Activated CD4-positive, alpha-beta T cell treated with anti-CD3 and anti-CD28 coated beads for 36 hours (primary cell): ENCODE results near the gene MISP3. TPM values are rescaled to one million over a fixed set of nuclear protein-coding genes. Genes with fewer than 3 reads are reported as not detected.

Source experiments
- ATAC-seq: fragments of 200-7000 bp; cut with Tn5 transposase; one replicate; pipeline ENCODE4 v1.10.0; 2021; ENCODE audit warnings: mild to moderate bottlenecking, moderate library complexity
- CTCF ChIA-PET: fragments of 350-600 bp; sonication (Branson Sonifier 250); formaldehyde crosslinking; loops from one replicate; lab custom pipeline; 2021; ENCODE audit warnings: antibody characterized with exemption; lab: Charles Lee
- POLR2A ChIA-PET: fragments of 350-600 bp; sonication (Branson Sonifier 250); formaldehyde crosslinking; loops from one replicate; lab custom pipeline; 2021; ENCODE audit warnings: antibody characterized with exemption, inconsistent platforms; lab: Charles Lee
- DNase-seq: peaks from one replicate; pipeline ENCODE4 v3.0.0-alpha.2; 2020
- H3K27ac Mint-ChIP-seq: one replicate; pipeline ENCODE4 v1.8.0; 2021; ENCODE audit warnings: mixed read lengths
- H3K27me3 Mint-ChIP-seq: one replicate; pipeline ENCODE4 v1.8.0; 2021; ENCODE audit warnings: mixed read lengths
- H3K36me3 Mint-ChIP-seq: one replicate; pipeline ENCODE4 v1.8.0; 2021; ENCODE audit warnings: low read depth, mixed read lengths
- H3K4me1 Mint-ChIP-seq: one replicate; pipeline ENCODE4 v1.8.0; 2021; ENCODE audit warnings: mixed read lengths
- H3K4me3 Mint-ChIP-seq: one replicate; pipeline ENCODE4 v1.8.0; 2021; ENCODE audit warnings: mild to moderate bottlenecking, moderate library complexity, mixed read lengths
- H3K9me3 Mint-ChIP-seq: one replicate; pipeline ENCODE4 v1.8.0; 2021; ENCODE audit warnings: low read depth, mixed read lengths
- intact Hi-C, 2 experiments: fragments of 100-400 bp; cut with DNase I in 1 of 2; cut with micrococcal nuclease in 1 of 2; formaldehyde crosslinking; loops; one replicate each; pipeline versions ENCODE4 v1.14.2 to v1.15.1; 2022 to 2024; cut with DNase I, micrococcal nuclease
- total RNA-seq, 2 experiments: library from RNA; stranded (reverse); gene quantifications; one replicate each; pipeline ENCODE4 v1.2.3, GENCODE V29; 2021

Gene MISP3
- total RNA-seq, 2 experiments from 2014 or later = 1.1 to 1.6 TPM

- Mint-ChIP-seq H3K27ac (no peak overlapping the region), H3K4me1 (no peaks in the 10 kb centered on the region), H3K36me3 (peaks cover 12% of the 10 kb centered on the region), H3K9me3 (no peaks in the 10 kb centered on the region), H3K4me3 (no peak overlapping the region), H3K27me3 (no peaks in the 10 kb centered on the region)
- intact Hi-C loops = no loop called here
- POLR2A ChIA-PET = no interaction called here
- CTCF ChIA-PET = interaction anchor here (0.7 to 1.9 kb wide), 4 partner anchors 11 to 43 kb away, joined by 3 to 5 read pairs (median 4); no protein-coding TSS in a partner anchor
- no peak for ATAC-seq
- DNase-seq = no peak
These were observed 30.2 kb downstream of the MISP3 start for GRCh38 chr19:14102756-14103155.

GRCh38 chr19:14103310-14103709 is 30.7 kb downstream of the MISP3 start:
- CTCF ChIA-PET = interaction anchor here (0.7 to 1.1 kb wide), 2 partner anchors 12 to 43 kb away, joined by 3 to 5 read pairs; no protein-coding TSS in a partner anchor
- Mint-ChIP-seq H3K36me3 (peaks cover 12% of the 10 kb centered on the region), H3K27me3 (no peaks in the 10 kb centered on the region), H3K9me3 (no peaks in the 10 kb centered on the region), H3K4me3 (no peak overlapping the region), H3K4me1 (no peaks in the 10 kb centered on the region), H3K27ac (no peak overlapping the region)
- POLR2A ChIA-PET = no interaction called here
- intact Hi-C loops = no loop called here
- no peak for DNase-seq
- ATAC-seq = peak; percentile 47

GRCh38 chr19:14105680-14106079 is 33.1 kb downstream of the MISP3 start:
- ChIA-PET CTCF (interaction anchor here (0.5 to 1.0 kb wide), 2 partner anchors 9 to 246 kb away, joined by 3 to 6 read pairs; no protein-coding TSS in a partner anchor), POLR2A (no interaction called here)
- no peaks in the 10 kb centered on the region for H3K4me1 Mint-ChIP-seq
- no peak overlapping the region for H3K4me3 Mint-ChIP-seq
- H3K27ac Mint-ChIP-seq = no peak overlapping the region
- peaks cover 9% of the 10 kb centered on the region for H3K36me3 Mint-ChIP-seq
- H3K27me3 Mint-ChIP-seq = no peaks in the 10 kb centered on the region
- H3K9me3 Mint-ChIP-seq = no peaks in the 10 kb centered on the region
- ATAC-seq (no peak), DNase-seq (no peak)
- intact Hi-C loops = no loop called here

- Mint-ChIP-seq H3K9me3 (no peaks in the 10 kb centered on the region), H3K36me3 (peaks cover 8% of the 10 kb centered on the region), H3K27me3 (no peaks in the 10 kb centered on the region), H3K27ac (no peak overlapping the region), H3K4me1 (peaks cover 3% of the 10 kb centered on the region), H3K4me3 (no peak overlapping the region)
- no peak for ATAC-seq
- DNase-seq = no peak
- CTCF ChIA-PET = no interaction called here
- intact Hi-C loops = no loop called here
- POLR2A ChIA-PET = no interaction called here
These were observed 34.3 kb downstream of the MISP3 start for GRCh38 chr19:14106840-14107239.

GRCh38 chr19:14107581-14108461 is 35.2 kb downstream of the MISP3 start:
- DNase-seq = no peak
- H3K27me3 Mint-ChIP-seq = no peaks in the 10 kb centered on the region
- no peak for ATAC-seq
- no peaks in the 10 kb centered on the region for H3K9me3 Mint-ChIP-seq
- peaks cover 6% of the 10 kb centered on the region for H3K36me3 Mint-ChIP-seq
- intact Hi-C loops = no loop called here
- H3K4me3 Mint-ChIP-seq = no peak overlapping the region
- ChIA-PET POLR2A (no interaction called here), CTCF (interaction anchor here (0.6 to 1.8 kb wide), 3 partner anchors 14 to 366 kb away, joined by 3 to 4 read pairs (median 3); no protein-coding TSS in a partner anchor)
- no peak overlapping the region for H3K27ac Mint-ChIP-seq
- H3K4me1 Mint-ChIP-seq = peaks cover 13% of the 10 kb centered on the region

GRCh38 chr19:14110650-14111049 is 38.1 kb downstream of the MISP3 start:
- POLR2A ChIA-PET = no interaction called here
- H3K4me1 Mint-ChIP-seq = peaks cover 33% of the 10 kb centered on the region
- ATAC-seq (no peak), DNase-seq (no peak)
- H3K4me3 Mint-ChIP-seq = no peak overlapping the region
- H3K36me3 Mint-ChIP-seq = peaks cover 4% of the 10 kb centered on the region
- no peaks in the 10 kb centered on the region for H3K27me3 Mint-ChIP-seq
- CTCF ChIA-PET = interaction anchor here (0.6 to 2.2 kb wide), 3 partner anchors 26 to 540 kb away, joined by 3 to 5 read pairs (median 3); partner anchors contain the start of gene ASF1B
- H3K9me3 Mint-ChIP-seq = no peaks in the 10 kb centered on the region
- intact Hi-C loops = no loop called here
- H3K27ac Mint-ChIP-seq = no peak overlapping the region

- intact Hi-C loops = no loop called here
- Mint-ChIP-seq H3K4me1 (peaks cover 41% of the 10 kb centered on the region), H3K9me3 (no peaks in the 10 kb centered on the region), H3K4me3 (no peak overlapping the region), H3K27ac (no peak overlapping the region), H3K36me3 (no peaks in the 10 kb centered on the region), H3K27me3 (no peaks in the 10 kb centered on the region)
- POLR2A ChIA-PET = no interaction called here
- DNase-seq = no peak
- no peak for ATAC-seq
- CTCF ChIA-PET = interaction anchor here (0.6 to 2.2 kb wide), 2 partner anchors 239 to 541 kb away, joined by 3 to 5 read pairs; no protein-coding TSS in a partner anchor
These were observed 38.9 kb downstream of the MISP3 start for GRCh38 chr19:14111486-14111885.

- H3K9me3 Mint-ChIP-seq = no peaks in the 10 kb centered on the region
These were observed 39.6 kb downstream of the MISP3 start for GRCh38 chr19:14112051-14112808.

GRCh38 chr19:14112809-14113385 is 40.3 kb downstream of the MISP3 start:
- H3K9me3 Mint-ChIP-seq = no peaks in the 10 kb centered on the region

More at GRCh38 chr19:14112051-14112808, 39.6 kb downstream of the MISP3 start:
- ChIA-PET CTCF (interaction anchor here (0.6 to 2.2 kb wide), 2 partner anchors 239 to 1472 kb away, joined by 3 to 5 read pairs; no protein-coding TSS in a partner anchor), POLR2A (no interaction called here)
- no peak overlapping the region for H3K27ac Mint-ChIP-seq
- ATAC-seq (no peak), DNase-seq (no peak)
- peaks cover 44% of the 10 kb centered on the region for H3K4me1 Mint-ChIP-seq
- no peaks in the 10 kb centered on the region for H3K27me3 Mint-ChIP-seq
- H3K4me3 Mint-ChIP-seq = no peak overlapping the region
- intact Hi-C loops = no loop called here
- H3K36me3 Mint-ChIP-seq = no peaks in the 10 kb centered on the region

GRCh38 chr19:14113762-14114414 is 41.3 kb downstream of the MISP3 start:
- POLR2A ChIA-PET = no interaction called here
- ATAC-seq = no peak
- Mint-ChIP-seq H3K36me3 (no peaks in the 10 kb centered on the region), H3K4me3 (peak overlapping the region; percentile 28), H3K27me3 (no peaks in the 10 kb centered on the region), H3K9me3 (no peaks in the 10 kb centered on the region), H3K4me1 (peaks cover 50% of the 10 kb centered on the region), H3K27ac (no peak overlapping the region)
- CTCF ChIA-PET = interaction anchor here (0.5 to 2.5 kb wide), 10 partner anchors 8 to 1204 kb away, joined by 3 to 8 read pairs (median 4); partner anchors contain the start of gene ASF1B
- peak; percentile 79 for DNase-seq
- intact Hi-C loops = loop anchor here (1.0 to 2.0 kb wide), 2 partner anchors 41 to 234 kb away; partner anchors contain the start of gene MISP3 (in 1 of the 2)

More at GRCh38 chr19:14112809-14113385, 40.3 kb downstream of the MISP3 start:
- intact Hi-C loops = no loop called here
- Mint-ChIP-seq H3K27ac (no peak overlapping the region), H3K27me3 (no peaks in the 10 kb centered on the region), H3K4me1 (peaks cover 44% of the 10 kb centered on the region), H3K36me3 (no peaks in the 10 kb centered on the region), H3K4me3 (no peak overlapping the region)
- DNase-seq (no peak), ATAC-seq (no peak)
- POLR2A ChIA-PET = no interaction called here
- CTCF ChIA-PET = interaction anchor here (0.6 to 2.4 kb wide), 4 partner anchors 11 to 1473 kb away, joined by 3 to 8 read pairs (median 4); partner anchors contain the start of gene ASF1B
